Urothelium cell line (cell line): ENCODE results near the gene TNFSF13.

ENCODE experiments used
- DNase-seq: peaks from one replicate; pipeline ENCODE4 v3.0.0; 2011; ENCODE audit warnings: low spot score, mixed read lengths
- FAIRE-seq: peaks from 2 replicates; lab custom pipeline; 2011; peaks lifted over from hg19 to GRCh38; lab: Jason Lieb, UNC

Gene TNFSF13

GRCh38 chr17:7574176-7574953, 15.8 kb downstream of the TNFSF13 start:
- DNase-seq (no peak), FAIRE-seq (no peak)

DNA sequence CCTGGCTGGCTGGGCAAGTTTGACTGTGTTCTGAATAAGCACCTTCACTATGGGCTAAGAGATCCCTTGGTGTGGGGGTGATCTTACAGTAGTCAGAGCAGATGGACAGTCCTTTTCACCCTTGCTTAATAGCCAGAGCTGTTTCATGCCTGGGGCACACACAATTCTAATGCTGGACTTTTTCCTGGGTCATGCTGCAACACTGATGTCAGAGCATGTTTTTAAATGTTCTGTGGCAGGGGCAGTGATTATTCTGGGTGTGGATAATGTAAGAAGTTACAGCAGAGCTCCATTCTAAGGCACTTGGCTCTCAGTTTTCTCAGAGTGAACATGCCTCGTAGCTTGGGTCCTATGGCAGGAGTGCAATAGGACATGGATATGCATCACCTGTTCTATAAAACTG, 16.9 kb downstream of the TNFSF13 start:
- DNase-seq = no peak
- no peak for FAIRE-seq

- FAIRE-seq (no peak), DNase-seq (no peak)
Observed at GRCh38 chr17:7575959-7576358, 17.4 kb downstream of the TNFSF13 start.

DNA sequence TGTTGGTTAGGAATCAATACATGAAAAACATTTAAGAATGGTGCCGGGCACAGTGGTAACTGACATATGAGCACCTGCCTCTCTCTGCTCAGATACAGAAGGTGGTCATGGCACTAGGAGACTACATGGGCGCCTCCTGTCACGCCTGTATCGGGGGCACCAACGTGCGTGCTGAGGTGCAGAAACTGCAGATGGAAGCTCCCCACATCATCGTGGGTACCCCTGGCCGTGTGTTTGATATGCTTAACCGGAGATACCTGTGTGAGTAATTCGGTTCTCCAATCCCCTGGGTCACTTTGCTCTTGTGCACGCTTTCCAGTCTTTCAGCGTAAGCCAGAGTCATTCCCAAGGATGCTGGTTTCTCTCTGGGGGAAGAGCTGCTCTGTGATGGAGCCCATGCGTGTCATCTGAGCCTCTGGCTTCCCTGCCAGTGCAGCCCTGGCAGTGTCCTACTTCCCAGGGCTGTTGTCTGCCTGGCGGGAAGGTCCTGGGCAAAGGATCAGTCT, 17.9 kb downstream of the TNFSF13 start:
- no peak for FAIRE-seq

GRCh38 chr17:7577327-7578199, 19.0 kb downstream of the TNFSF13 start:
- DNase-seq = no peak
- FAIRE-seq = no peak

More for the DNA sequence above, 17.9 kb downstream of the TNFSF13 start:
- no peak for DNase-seq

GRCh38 chr17:7579001-7579833, 20.7 kb downstream of the TNFSF13 start, which contains the start of gene CD68:
Gene CD68 (plus strand): TSS chr17:7579638. CDS start chr17:7579678, 40 bp downstream.
- no peak for DNase-seq
- no peak for FAIRE-seq

DNA sequence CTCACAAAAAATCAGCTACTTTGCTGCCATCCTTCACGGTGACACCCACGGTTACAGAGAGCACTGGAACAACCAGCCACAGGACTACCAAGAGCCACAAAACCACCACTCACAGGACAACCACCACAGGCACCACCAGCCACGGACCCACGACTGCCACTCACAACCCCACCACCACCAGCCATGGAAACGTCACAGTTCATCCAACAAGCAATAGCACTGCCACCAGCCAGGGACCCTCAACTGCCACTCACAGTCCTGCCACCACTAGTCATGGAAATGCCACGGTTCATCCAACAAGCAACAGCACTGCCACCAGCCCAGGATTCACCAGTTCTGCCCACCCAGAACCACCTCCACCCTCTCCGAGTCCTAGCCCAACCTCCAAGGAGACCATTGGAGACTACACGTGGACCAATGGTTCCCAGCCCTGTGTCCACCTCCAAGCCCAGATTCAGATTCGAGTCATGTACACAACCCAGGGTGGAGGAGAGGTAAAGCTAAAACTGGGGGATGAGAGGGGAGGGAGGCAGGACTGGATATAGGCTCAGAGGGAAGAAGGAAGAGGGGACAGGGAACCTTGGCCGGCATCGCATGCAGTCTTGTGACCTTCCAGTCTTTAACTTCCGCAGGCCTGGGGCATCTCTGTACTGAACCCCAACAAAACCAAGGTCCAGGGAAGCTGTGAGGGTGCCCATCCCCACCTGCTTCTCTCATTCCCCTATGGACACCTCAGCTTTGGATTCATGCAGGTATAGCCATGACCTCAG, 21.5 kb downstream of the TNFSF13 start:
- DNase-seq (no peak), FAIRE-seq (no peak)

DNA sequence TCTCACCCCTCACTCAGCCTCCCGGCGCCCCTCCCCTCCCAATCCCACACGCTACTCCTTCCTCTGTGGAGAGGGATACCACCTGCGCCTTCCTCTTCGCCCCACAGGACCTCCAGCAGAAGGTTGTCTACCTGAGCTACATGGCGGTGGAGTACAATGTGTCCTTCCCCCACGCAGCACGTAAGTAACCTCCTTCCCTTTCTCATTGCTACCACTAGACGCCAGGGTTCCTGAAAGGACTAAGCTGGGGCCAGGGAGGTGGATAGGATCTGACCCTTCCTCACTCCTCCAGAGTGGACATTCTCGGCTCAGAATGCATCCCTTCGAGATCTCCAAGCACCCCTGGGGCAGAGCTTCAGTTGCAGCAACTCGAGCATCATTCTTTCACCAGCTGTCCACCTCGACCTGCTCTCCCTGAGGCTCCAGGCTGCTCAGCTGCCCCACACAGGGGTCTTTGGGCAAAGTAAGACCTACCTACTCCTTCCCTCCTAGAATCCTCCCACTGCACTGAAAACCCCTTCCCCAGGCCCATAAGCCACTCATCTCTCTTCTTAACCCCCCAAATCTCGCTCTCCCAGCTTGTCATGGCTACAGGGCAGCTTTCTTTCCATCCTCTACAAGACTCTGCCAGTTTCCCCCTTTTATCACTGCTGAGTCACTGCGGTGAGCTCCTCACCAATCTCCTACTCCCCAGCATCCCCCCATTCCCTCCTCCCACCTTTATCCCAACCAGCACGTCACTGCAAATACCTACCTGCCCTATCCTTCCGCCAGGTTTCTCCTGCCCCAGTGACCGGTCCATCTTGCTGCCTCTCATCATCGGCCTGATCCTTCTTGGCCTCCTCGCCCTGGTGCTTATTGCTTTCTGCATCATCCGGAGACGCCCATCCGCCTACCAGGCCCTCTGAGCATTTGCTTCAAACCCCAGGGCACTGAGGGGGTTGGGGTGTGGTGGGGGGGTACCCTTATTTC, 22.3 kb downstream of the TNFSF13 start:
- no peak for FAIRE-seq
- DNase-seq = no peak

- DNase-seq = no peak
- FAIRE-seq = no peak
Observed at GRCh38 chr17:7582396-7583252, 24.1 kb downstream of the TNFSF13 start.

- FAIRE-seq = no peak
Observed at GRCh38 chr17:7583253-7584109, 24.9 kb downstream of the TNFSF13 start, which contains the start of gene MPDU1. Gene MPDU1 (plus strand): TSS chr17:7583852. CDS start chr17:7583863, 11 bp downstream.

DNA sequence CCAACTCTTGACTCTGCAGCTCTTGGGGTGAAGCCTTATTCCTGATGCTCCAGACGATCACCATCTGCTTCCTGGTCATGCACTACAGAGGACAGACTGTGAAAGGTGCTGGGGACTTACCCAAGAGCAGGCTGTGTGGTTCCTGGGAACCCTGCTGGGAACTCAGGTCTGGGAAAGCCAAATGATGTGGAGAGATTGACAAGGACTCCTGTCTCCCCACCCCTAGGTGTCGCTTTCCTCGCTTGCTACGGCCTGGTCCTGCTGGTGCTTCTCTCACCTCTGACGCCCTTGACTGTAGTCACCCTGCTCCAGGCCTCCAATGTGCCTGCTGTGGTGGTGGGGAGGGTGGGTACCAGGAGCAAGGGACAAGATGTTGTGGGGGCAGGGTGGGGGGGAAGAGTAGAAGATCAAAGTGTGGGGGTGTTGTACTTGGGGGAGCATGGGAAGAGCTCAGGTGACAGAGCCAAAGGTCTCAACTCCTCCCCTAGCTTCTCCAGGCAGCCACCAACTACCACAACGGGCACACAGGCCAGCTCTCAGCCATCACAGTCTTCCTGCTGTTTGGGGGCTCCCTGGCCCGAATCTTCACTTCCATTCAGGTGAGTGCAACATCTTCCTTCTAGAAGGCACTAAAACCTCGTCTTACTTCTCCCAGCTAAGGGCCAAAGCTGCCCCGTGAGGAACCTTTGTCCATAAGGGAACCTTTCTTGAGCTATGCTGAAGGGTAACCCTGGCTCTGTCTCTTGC, 28.3 kb downstream of the TNFSF13 start:
- DNase-seq (no peak), FAIRE-seq (no peak)

More at GRCh38 chr17:7583253-7584109, 24.9 kb downstream of the TNFSF13 start, which contains the start of gene MPDU1:
- DNase-seq = peak; percentile 87

DNA sequence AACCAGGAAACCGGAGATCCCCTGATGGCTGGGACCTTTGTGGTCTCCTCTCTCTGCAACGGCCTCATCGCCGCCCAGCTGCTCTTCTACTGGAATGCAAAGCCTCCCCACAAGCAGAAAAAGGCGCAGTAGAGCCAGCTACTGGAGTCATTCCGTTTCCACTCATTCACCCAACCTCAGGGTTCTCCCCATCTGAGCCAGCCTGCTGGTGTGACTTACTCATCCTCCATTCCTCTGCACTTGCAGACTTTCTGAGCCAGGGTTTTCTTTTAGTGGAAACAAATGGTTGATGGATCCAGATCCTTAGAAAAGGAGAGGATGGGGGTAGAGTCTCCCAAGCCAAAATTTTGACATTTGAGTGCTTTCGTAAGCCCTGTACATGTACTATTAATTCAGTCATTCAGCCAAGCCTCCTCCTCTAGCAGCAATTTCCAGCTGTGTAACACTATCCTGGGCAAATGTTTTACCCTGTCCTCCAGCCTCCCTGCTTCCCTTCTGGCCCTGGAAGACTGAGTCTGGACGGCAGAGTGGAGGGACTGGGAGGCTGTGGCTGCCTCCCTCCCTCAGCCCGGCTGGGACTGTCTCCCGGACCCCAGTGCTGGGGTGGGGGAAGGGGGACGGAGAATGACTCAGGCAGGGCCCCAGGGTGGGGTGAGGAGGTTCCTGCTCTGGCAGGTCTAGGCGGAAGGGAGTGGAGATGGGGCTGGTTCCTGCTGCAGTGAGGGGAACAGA, 29.0 kb downstream of the TNFSF13 start:
- DNase-seq = no peak
- FAIRE-seq = no peak

- DNase-seq = no peak
Observed at GRCh38 chr17:7588553-7589203, 30.1 kb downstream of the TNFSF13 start.

GRCh38 chr17:7589204-7589868, 30.8 kb downstream of the TNFSF13 start:
- no peak for DNase-seq
- no peak for FAIRE-seq

More at GRCh38 chr17:7588553-7589203, 30.1 kb downstream of the TNFSF13 start:
- no peak for FAIRE-seq
